ENCODE data around the gene CBFA2T3. TPM values are rescaled to one million over a fixed set of nuclear protein-coding genes. Genes with fewer than 3 reads are reported as not detected.
A peak's percentile ranks its signal among the peaks of the same experiment; 100 is the strongest.

Gene CBFA2T3
- total and polyA plus RNA-seq, 2 of the 8 experiments (the other 6 are each of a cell fraction or from before 2014, with no cell fraction given), result 0.51 to 1.3 TPM

- Histone ChIP-seq H4K91ac (replicated peaks; ENCODE audit: insufficient read length, low read length) (no peak overlapping the region), H3K9me3 (ENCODE audit: insufficient read depth in 2 of 2, low read depth in 1 of 2, low read length in 1 of 2) (no peaks in the 10 kb centered on the region), H3K9ac (replicated peaks in 1 of 4; ENCODE audit: extremely low read depth in 1 of 4, low read depth in 3 of 4, low read length in 3 of 4) (no peak overlapping the region), H4K8ac (ENCODE audit: extremely low read depth, insufficient read depth, low read length) (peak overlapping the region; percentile 75), H3K23ac (ENCODE audit: insufficient read length) (no peak overlapping the region), H3K14ac (ENCODE audit: insufficient read length) (no peak overlapping the region), H3K27ac (ENCODE audit: low read depth, low read length) (no peak overlapping the region), H3K4me3 (ENCODE audit: extremely low read depth in 1 of 4, insufficient read depth in 2 of 4, low read depth in 3 of 4, low read length in 4 of 4) (no peak overlapping the region), H2BK120ac (replicated peaks; ENCODE audit: low read depth, low read length) (no peak overlapping the region), H2AK5ac (ENCODE audit: low read depth, low read length) (no peak overlapping the region), H3K4me2 (ENCODE audit: insufficient read depth in 1 of 2, low read depth in 2 of 2, low read length in 2 of 2) (no peak overlapping the region), H2BK12ac (ENCODE audit: low read depth, low read length) (no peak overlapping the region), H3K18ac (ENCODE audit: extremely low read depth, low read length) (no peak overlapping the region), H3K79me1 (ENCODE audit: low read depth, low read length) (no peaks in the 10 kb centered on the region), H3K36me3 (ENCODE audit: control insufficient read depth in 2 of 4, insufficient read depth in 4 of 4, low read length in 3 of 4) (no peaks in the 10 kb centered on the region), H3K4me1 (replicated peaks in 1 of 4; ENCODE audit: control insufficient read depth in 3 of 4, insufficient read depth in 4 of 4, low read length in 3 of 4) (peaks cover 0 to 2% (median 0%) of the 10 kb centered on the region in 4 experiments; a peak in 1 of 7 replicates), H2AFZ (ENCODE audit: low read length) (no peak overlapping the region), H3K56ac (replicated peaks; ENCODE audit: insufficient read length, low read depth, low read length) (no peak overlapping the region), H2BK20ac (ENCODE audit: low read length) (no peak overlapping the region), H3K27me3 (replicated peaks in 1 of 4; ENCODE audit: control insufficient read depth in 3 of 4, extremely low read depth in 1 of 4, insufficient read depth in 3 of 4, low read length in 3 of 4) (no peaks in the 10 kb centered on the region), H2BK5ac (ENCODE audit: low read depth, low read length) (no peak overlapping the region), H3K79me2 (ENCODE audit: control insufficient read depth in 1 of 2, insufficient read depth in 2 of 2, low read length in 2 of 2) (no peaks in the 10 kb centered on the region), H2BK15ac (ENCODE audit: low read length) (no peak overlapping the region), H3K4ac (replicated peaks; ENCODE audit: insufficient read length, low read depth, low read length) (no peak overlapping the region), H4K5ac (ENCODE audit: insufficient read length, low read depth, low read length) (no peak overlapping the region), H4K20me1 (replicated peaks in 1 of 2; ENCODE audit: control insufficient read depth in 1 of 2, insufficient read depth in 2 of 2, low read length in 2 of 2) (peaks cover 0 to 1% of the 10 kb centered on the region in 2 experiments), H3K23me2 (ENCODE audit: low read depth, low read length) (peaks cover 13% of the 10 kb centered on the region; the same call in 1 of the 2 replicates)
- DNase-seq (ENCODE audit: low read depth in 1 of 2, low spot score in 2 of 2) (no peak), FAIRE-seq (no peak)
- 91% methylated on average over 23 of the region's 27 CpGs; no CpG with 5 or more reads in 1 of the 2 experiments for WGBS, 2 experiments (ENCODE audit: extremely low coverage in 1 of 2, insufficient coverage in 1 of 2, insufficient read length in 1 of 2, insufficient replicate concordance in 2 of 2, low coverage in 1 of 2, low lambda C conversion rate in 2 of 2, missing lambda C conversion rate in 1 of 2)
- TF ChIP-seq HDAC6 (IDR thresholded peaks at IDR 0.05; ENCODE audit: low read depth, low read length), result no peak
- TF ChIP-seq TEAD4 (IDR thresholded peaks at IDR 0.05; ENCODE audit: low read depth, low read length), result no peak
- no peak for TF ChIP-seq KDM1A (IDR thresholded peaks at IDR 0.05; ENCODE audit: borderline replicate concordance, low read length)
- no peak for TF ChIP-seq ZNF274 (IDR thresholded peaks at IDR 0.05; ENCODE audit: borderline replicate concordance, extremely low read depth, low read length)
- no peak for TF ChIP-seq CHD1 (IDR thresholded peaks at IDR 0.05; ENCODE audit: low read depth, low read length)
- no peak for TF ChIP-seq EGR1 (IDR thresholded peaks at IDR 0.05; ENCODE audit: borderline replicate concordance, low read depth, low read length)
- no peak for TF ChIP-seq FOSL1 (IDR thresholded peaks at IDR 0.05; ENCODE audit: insufficient read depth, low read depth, low read length)
- ChIA-PET POLR2A (ENCODE audit: partially characterized antibody) (interaction anchor here (1.0 kb wide), 1 partner anchor 168 kb away, joined by 4 read pairs; no protein-coding TSS in a partner anchor), CTCF (ENCODE audit: partially characterized antibody) (interaction anchor here (1.1 to 1.5 kb wide), 4 partner anchors 8 to 34 kb away, joined by 3 to 4 read pairs (median 3); no protein-coding TSS in a partner anchor)
Measured at GRCh38 chr16:88977812-88978607, 1.0 kb upstream of the CBFA2T3 start.
